Thyroid gland (tissue), 4 donors: ENCODE measurements around the gene RRP15.

Source experiments
- POLR2A ChIP-seq, 2 donors: fragments of 450-650 bp; IDR thresholded peaks; one replicate each; pipeline ENCODE4 v1.6.1; 2017; ENCODE audit warnings: antibody characterized with exemption in 2 of 2, mild to moderate bottlenecking in 2 of 2, moderate library complexity in 1 of 2
- TF ChIP-seq, protein P1 (sequence below), 6 experiments: fragments of 200-600 bp in 3 of 6; fragments of 450-650 bp in 3 of 6; sonication (generic) in 3 of 6; IDR thresholded peaks; one replicate each; pipeline ENCODE4 v1.5.1; 2016 to 2019; ENCODE audit warnings: antibody characterized with exemption in 6 of 6, mild to moderate bottlenecking in 2 of 6, inconsistent platforms in 1 of 6, moderate library complexity in 1 of 6

DNA sequence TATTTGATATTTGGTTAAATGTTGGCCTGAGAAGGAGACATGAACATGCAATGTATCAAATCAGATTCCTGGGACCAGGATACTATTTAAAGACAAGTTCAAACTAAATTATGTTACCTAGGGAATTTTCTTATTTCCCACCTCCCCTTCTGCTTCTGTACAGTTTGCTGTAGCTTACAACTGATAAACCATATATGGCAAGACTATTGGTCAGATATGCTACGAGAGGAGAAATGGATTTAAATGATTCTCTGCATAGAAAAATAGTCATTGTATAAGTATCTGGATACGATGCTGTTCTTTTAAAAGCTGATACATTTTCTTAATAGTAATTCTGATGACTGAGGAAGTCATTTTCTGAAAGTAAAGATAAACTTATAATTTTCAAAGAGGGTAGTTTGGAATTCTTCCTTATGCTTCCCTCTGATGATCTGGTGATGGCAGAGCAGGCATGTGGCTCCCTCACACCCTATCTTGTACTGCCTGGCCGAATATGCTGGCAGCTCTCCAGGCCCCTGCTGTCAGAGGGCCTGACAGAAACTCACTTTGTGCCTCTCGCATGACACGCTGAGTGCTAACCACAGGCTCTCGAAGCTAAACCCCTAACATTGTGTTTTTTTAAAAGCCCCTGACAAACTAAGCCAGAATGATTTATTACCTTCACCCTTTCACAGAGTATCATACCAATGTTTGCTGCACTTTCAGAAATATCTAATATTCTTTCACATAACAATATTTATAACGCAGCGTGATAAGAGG is 19.4 kb downstream of the RRP15 start:
- TF ChIP-seq, protein P1, sequence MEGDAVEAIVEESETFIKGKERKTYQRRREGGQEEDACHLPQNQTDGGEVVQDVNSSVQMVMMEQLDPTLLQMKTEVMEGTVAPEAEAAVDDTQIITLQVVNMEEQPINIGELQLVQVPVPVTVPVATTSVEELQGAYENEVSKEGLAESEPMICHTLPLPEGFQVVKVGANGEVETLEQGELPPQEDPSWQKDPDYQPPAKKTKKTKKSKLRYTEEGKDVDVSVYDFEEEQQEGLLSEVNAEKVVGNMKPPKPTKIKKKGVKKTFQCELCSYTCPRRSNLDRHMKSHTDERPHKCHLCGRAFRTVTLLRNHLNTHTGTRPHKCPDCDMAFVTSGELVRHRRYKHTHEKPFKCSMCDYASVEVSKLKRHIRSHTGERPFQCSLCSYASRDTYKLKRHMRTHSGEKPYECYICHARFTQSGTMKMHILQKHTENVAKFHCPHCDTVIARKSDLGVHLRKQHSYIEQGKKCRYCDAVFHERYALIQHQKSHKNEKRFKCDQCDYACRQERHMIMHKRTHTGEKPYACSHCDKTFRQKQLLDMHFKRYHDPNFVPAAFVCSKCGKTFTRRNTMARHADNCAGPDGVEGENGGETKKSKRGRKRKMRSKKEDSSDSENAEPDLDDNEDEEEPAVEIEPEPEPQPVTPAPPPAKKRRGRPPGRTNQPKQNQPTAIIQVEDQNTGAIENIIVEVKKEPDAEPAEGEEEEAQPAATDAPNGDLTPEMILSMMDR (IDR thresholded peaks at IDR 0.05): no peak
- no peak for TF ChIP-seq POLR2A (IDR thresholded peaks at IDR 0.05)
